Measurements from ENCODE around the gene SP2.
A peak's percentile ranks its signal among the peaks of the same experiment; 100 is the strongest.
"Not testable (repeated sequence)": the region's sequence is repeated elsewhere in the genome, so short reads cannot be mapped to it uniquely, and the experiment has no call there.

The SP2 gene

DNA sequence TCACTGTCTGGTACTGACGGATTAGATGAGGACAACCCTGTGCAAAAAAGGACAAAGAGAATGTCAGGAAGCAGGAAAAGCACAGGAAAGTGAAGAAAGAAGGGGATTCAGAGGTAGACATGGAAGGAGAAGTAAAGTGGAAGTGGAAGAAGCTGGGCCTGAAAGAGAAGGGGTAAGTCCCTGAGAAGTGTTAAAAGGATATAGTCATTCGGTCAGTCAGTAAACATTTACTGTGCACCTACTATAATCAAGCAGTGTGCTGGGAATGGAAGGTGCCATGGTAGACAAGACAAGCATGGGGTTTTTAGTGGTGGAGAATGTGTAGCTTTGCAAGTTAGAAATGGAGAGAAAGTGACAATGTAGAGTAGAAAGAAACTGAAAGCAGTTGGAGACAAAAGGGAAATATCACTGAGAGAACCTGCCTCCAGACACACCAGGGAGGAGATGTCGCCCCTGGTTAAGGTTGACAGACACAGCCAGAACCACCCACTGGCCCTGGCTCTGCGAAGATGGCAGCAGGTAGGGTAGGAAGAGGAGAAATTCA is 4.4 kb upstream of the SP2 start:
- no peak for DNase-seq (ENCODE audit: low read depth)

DNA sequence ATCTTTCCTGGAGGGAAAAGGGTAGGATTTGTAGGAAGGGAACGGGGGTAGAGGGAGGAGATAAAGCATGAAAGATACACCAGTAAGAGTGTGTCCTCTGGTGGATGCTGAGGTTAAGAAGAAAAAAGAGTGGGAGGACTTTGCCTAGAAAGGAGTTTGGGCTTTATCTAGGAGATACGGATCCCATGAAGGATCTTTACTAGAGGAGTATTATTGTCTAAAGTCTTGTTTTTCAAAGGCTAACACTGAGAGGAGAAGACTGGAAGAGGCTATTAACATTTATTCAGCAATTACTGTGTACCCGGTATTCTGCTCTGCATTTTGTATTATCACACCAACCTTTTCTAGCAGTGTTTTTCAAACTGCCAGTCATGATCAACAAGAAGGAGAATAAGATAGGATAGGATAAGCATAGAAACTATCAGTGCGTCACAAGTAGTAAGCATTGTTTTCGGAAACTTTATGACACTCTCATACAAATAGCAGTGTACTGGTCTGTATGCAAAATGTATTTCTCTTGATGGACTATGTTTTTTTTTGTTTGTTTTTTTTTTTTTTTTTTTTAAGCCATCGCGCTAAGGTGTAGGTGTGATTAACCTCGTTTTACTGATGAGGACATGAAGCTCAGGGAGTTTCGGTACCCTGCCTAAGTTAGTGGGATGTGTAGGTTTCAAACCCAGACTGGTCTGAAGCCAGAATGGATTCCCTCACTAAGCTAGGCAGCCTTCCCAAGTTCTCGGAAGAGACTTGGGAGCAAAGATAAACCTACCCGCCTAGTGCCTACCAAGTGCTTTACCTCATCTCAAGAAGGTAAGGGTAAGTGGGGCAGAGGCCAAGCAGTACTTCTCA is 1.3 kb upstream of the SP2 start:
- no peak for DNase-seq (ENCODE audit: low read depth)

DNA sequence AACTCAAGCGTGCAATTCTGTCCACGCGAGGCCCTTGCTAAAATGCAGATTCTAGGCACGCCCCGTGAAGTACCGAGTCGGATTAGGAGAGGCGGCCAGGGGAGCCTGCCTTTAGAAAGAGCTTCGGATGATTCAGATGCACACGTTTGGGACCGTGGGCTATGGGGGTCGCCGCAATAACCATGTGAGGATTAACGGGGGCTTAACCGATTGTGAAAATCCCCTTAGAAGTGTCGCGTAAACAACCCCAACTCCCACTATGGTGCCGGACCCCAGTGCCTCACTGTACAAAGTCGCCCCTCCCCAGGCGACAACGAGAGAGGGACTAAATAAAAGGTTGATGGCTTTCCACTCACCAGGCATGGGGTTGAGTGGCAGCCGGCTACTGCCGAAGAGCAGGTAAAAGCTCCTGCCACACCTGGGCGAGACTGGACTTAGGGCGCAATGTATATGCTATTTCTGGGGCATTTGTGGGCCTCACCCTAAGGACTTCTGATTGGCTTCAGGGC is 635 bp upstream of the SP2 start:
- DNase-seq (ENCODE audit: low read depth): no peak

- no peak for DNase-seq (ENCODE audit: low read depth)
Measured at GRCh38 chr17:47896672-47897490, 845 bp downstream of the SP2 start.

GRCh38 chr17:47897561-47897960 is 1.5 kb downstream of the SP2 start:
- no peak for DNase-seq (ENCODE audit: low read depth)

DNA sequence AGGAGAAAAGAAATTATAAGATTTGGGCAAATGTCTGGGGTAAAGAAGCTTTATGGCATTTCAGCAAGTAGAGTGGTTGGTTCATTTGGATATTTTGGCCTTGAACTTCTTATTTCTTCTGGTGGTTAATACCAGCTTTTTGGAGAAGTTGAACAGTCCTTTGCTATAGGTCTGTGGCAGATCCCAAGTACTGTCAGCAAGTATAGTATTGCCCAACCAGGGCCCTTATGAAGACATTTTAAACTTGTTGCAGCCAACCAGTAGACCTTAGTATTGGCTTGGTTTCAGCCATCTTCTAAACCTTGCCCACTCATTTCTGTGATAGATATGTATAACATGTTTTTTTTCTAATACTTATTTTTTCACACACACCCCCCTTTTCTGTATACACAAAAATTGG is 2.2 kb downstream of the SP2 start:
- DNase-seq (ENCODE audit: low read depth): no peak

DNA sequence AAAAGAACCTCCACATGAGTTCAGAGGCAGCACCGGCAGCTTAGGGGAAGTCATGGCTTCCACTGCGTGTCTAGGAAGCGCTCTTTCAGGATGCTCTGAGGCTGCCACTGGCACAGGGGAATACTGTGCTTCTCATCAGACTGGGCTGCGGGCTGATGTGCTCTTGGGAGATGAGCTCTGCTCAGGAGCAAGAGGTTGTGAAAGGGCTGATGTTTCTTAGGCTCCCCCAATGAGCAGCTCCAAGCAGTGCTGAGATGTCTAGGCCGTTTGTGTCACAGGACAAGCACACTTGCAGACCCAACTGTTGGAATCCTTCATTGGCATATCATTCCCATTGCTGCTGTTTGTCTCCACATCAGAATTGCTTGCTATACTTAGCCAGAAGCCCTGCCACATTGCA is 3.6 kb downstream of the SP2 start:
- no peak for DNase-seq (ENCODE audit: low read depth)

GRCh38 chr17:47901423-47901822 is 5.4 kb downstream of the SP2 start:
- no peak for DNase-seq (ENCODE audit: low read depth)

- DNase-seq (ENCODE audit: low read depth): no peak
Measured at GRCh38 chr17:47902039-47902744, 6.2 kb downstream of the SP2 start.

- DNase-seq (ENCODE audit: low read depth): peak; percentile 84
Measured at GRCh38 chr17:47905221-47905733, 9.2 kb downstream of the SP2 start.

- no peak for DNase-seq (ENCODE audit: low read depth)
Measured at GRCh38 chr17:47906443-47906842, 10.4 kb downstream of the SP2 start.

GRCh38 chr17:47907932-47908562 is 12.0 kb downstream of the SP2 start:
- no peak for DNase-seq (ENCODE audit: low read depth)

DNA sequence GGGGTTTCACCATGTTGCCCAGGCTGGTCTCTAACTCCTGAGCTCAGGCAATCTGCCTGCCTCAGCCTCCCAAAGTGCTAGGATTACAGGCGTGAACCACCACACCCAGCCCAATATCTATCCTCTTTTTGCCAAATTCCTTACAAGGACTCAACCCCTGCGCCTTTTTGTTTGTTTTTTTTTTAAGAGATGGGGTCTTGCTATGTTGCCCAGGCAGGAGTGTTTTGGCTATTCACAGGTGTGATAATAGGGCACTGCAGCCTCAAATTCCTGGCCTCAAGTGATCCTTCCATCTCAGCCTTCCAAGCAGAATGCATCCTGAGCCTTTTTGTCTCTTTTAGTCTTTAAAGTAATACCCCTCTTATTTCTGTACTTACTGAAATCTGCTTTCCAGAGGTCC is 17.0 kb downstream of the SP2 start:
- DNase-seq (ENCODE audit: low read depth): no peak

- no peak for DNase-seq (ENCODE audit: low read depth)
Measured at GRCh38 chr17:47914306-47914948, 18.4 kb downstream of the SP2 start.

DNA sequence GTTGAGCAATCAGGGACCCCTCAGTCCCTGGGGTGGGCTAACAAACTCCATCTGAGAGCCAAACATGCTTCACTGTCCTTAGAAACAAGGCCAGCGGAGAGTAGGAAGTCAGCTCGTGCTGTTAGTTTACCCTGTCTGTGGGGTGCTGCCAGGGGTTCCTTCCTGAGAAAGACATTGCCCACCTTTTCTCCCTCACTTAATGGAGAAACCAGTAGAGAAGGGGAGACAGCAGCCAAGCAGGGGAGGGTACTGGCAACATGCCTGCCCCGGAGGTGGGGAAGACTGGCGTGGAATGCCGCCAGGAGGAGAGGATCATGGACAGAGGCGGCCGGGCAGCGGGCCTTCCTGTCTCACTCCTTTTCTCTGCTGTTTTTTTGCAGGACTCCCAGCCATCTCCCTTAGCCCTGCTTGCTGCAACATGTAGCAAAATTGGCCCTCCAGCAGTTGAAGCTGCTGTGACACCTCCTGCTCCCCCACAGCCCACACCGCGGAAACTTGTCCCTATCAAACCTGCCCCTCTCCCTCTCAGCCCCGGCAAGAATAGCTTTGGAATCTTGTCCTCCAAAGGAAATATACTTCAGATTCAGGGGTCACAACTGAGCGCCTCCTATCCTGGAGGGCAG is 19.9 kb downstream of the SP2 start:
- no peak for DNase-seq (ENCODE audit: low read depth)

GRCh38 chr17:47916489-47917208 is 20.6 kb downstream of the SP2 start:
- no peak for DNase-seq (ENCODE audit: low read depth)

GRCh38 chr17:47917581-47917980 is 21.5 kb downstream of the SP2 start:
- DNase-seq (ENCODE audit: low read depth): no peak

- DNase-seq (ENCODE audit: low read depth): no peak
Measured at GRCh38 chr17:47918006-47918405, 22.0 kb downstream of the SP2 start.

DNA sequence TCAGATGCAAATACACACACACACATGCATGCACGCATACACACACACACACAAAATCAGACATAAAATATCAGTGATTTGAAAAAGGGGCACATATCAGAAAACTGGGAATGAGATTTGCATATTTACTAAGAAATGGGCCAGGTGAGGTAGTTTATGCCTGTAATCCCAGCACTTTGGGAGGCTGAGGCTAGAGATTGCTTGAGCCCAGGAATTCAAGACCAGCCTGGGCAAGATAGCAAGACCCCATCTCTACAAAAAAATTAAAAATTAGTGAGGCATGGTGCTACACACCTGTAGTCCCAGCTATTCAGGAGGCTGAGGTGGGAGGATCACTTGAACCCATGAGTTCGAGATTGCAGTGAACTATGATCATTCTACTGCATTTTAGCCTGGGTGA is 23.0 kb downstream of the SP2 start:
- no peak for DNase-seq (ENCODE audit: low read depth)

DNA sequence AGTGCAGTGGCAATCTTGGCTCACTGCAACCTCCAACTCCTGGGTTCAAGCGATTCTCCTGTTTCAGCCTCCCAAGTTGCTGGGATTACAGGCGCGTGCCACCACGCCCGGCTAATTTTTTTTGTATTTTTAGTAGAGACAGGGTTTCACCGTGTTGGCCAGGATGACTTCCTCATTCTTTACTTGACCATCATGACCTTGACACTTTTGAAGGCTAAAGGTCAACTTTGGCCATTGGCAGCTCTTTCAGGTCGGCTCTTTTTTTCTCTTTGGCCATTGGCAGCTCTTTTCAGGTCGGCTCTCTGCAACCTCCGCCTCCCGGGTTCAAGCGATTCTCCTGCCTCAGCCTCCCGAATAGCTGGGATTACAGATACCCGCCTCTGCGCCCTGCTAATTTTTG is 23.9 kb downstream of the SP2 start:
- not testable (repeated sequence) for DNase-seq (ENCODE audit: low read depth)

Data from GM04503 (cell line).